ENCODE results near the gene WDFY2. TPM values are rescaled to one million over a fixed set of nuclear protein-coding genes. Genes with fewer than 3 reads are reported as not detected.

WDFY2 gene
- total and polyA plus RNA-seq, 12 donors, result 2.4 to 7.5 (median 5.5) TPM

DNA sequence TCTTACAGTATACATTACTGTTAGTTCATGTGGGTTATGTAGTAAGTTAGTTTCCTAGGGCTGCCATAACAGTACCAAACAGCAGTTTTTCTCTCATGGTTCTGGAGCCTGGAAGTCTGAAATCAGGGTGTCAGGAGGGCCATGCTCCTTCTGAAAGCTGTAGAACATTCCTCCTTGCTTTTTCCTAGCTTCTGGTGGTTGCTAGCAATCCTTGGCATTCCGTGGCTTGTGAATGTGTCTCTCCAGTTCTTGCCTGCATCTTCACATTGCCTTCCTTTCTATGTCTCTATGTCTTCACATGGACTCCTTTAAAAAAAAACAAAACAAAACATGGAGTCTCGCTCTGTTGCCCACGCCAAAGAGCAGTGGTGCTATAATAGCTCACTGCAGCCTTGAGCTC, 95.4 kb downstream of the WDFY2 start:
- TF ChIP-seq, protein P1, sequence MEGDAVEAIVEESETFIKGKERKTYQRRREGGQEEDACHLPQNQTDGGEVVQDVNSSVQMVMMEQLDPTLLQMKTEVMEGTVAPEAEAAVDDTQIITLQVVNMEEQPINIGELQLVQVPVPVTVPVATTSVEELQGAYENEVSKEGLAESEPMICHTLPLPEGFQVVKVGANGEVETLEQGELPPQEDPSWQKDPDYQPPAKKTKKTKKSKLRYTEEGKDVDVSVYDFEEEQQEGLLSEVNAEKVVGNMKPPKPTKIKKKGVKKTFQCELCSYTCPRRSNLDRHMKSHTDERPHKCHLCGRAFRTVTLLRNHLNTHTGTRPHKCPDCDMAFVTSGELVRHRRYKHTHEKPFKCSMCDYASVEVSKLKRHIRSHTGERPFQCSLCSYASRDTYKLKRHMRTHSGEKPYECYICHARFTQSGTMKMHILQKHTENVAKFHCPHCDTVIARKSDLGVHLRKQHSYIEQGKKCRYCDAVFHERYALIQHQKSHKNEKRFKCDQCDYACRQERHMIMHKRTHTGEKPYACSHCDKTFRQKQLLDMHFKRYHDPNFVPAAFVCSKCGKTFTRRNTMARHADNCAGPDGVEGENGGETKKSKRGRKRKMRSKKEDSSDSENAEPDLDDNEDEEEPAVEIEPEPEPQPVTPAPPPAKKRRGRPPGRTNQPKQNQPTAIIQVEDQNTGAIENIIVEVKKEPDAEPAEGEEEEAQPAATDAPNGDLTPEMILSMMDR (IDR thresholded peaks at IDR 0.05), result no peak
- no peak overlapping the region for H3K4me3 ChIP-seq
- ATAC-seq, result no peak
- intact Hi-C loops (cut with DNase I), result no loop called here
- DNase-seq, result no peak
- H3K4me1 ChIP-seq, result peaks cover 0 to 3% (median 0%) of the 10 kb centered on the region in 9 donors
- no peaks in the 10 kb centered on the region for H3K9me3 ChIP-seq
- no peak overlapping the region for H3K27ac ChIP-seq
- 97 to 100% methylated on average over 3 of the region's 3 CpGs for WGBS, 2 donors
- H3K27me3 ChIP-seq, result no peaks in the 10 kb centered on the region
- peaks cover 0 to 12% (median 0%) of the 10 kb centered on the region in 9 donors for H3K36me3 ChIP-seq

DNA sequence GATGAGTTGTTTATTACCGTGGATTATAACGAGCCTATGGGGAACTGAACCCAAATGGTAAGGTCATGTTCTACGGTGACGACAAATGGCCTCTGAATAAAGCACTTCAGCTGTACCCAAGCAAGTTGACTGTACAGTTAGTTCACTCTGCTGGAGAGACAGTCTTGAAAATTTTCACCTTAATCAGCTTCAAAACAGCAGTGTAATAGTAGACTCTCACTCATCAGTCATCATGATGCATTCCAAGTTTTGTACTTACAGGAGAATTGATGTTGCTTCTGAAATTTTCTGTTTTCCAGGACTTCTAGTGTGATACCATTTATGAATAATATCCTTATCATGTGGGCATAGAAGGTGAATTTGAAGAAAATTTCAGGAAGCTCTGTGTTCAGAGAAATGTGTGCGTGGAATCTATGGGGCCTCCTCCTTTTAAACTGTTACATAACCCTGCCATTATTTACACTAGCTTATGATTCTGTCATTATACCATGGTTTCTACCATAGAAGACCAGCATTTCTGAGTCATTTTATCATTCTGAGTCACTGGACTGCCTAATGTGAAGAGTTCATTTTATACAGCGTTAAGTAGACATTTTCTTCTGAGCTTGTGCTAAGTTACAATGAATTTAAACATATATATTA, 96.9 kb downstream of the WDFY2 start:
- ATAC-seq (no peak), DNase-seq (no peak)
- Histone ChIP-seq H3K27ac (no peak overlapping the region), H3K36me3 (peaks cover 0 to 8% (median 0%) of the 10 kb centered on the region in 9 donors), H3K27me3 (no peaks in the 10 kb centered on the region), H3K9me3 (no peaks in the 10 kb centered on the region), H3K4me3 (no peak overlapping the region), H3K4me1 (no peaks in the 10 kb centered on the region)
- 90% methylated on average over 6 of the region's 6 CpGs for WGBS, 2 donors
- intact Hi-C loops (cut with DNase I), result no loop called here
- TF ChIP-seq, protein P1 (IDR thresholded peaks at IDR 0.05), result no peak

DNA sequence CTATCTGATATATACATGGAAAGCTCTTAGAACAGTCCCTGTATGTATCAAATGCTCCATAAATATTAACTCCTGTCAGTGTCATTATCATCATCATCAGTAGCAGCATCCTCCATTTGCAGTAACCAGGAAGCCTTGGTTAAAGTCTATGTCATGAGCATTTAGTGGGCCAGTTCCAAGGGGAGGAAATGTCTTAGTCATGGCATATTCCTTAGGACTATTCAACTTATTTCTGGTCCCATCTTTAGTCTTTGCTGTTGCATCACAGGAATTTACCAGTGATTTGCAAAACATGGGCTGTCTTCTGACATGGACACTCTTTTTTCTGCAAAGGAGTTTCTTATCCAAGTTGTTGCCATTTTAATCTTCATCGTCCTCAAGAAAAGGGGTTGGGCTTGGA, 98.4 kb downstream of the WDFY2 start:
- no peak overlapping the region for H3K27ac ChIP-seq
- H3K4me3 ChIP-seq, result no peak overlapping the region
- ATAC-seq (no peak), DNase-seq (no peak)
- peaks cover 0 to 6% (median 0%) of the 10 kb centered on the region in 9 donors for H3K36me3 ChIP-seq
- no peaks in the 10 kb centered on the region for H3K4me1 ChIP-seq
- WGBS, 2 donors, result 94 to 100% methylated on average over 1 of the region's 1 CpG
- intact Hi-C loops (cut with DNase I), result no loop called here
- no peaks in the 10 kb centered on the region for H3K9me3 ChIP-seq
- TF ChIP-seq, protein P1 (IDR thresholded peaks at IDR 0.05), result no peak
- H3K27me3 ChIP-seq, result no peaks in the 10 kb centered on the region

DNA sequence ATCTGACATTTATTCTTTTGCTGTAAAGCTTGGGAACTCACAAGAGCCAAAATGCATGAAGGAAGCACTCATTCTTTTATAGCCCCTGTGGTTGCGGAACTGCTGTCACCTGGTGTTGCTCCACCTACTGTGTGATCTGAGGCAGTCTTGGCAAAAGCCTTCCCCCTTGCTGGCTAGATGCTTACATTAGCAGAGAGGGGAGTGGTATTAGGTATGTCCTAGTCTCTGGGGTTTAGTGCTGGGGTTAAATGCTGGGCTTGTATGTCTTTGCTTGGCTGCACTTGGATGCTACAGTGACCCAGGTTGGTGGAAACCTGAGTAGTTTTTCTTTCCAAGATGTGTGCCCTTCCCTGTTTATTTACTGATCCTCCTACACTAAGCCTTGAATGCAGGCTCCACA, 99.3 kb downstream of the WDFY2 start:
- H3K27ac ChIP-seq, result no peak overlapping the region
- H3K4me1 ChIP-seq, result peaks cover 0 to 9% (median 0%) of the 10 kb centered on the region in 9 donors
- ATAC-seq (no peak), DNase-seq (no peak)
- TF ChIP-seq, protein P1 (IDR thresholded peaks at IDR 0.05), result no peak
- 98 to 100% methylated on average over 1 of the region's 1 CpG for WGBS, 2 donors
- H3K4me3 ChIP-seq, result no peak overlapping the region
- H3K27me3 ChIP-seq, result no peaks in the 10 kb centered on the region
- intact Hi-C loops (cut with DNase I), result no loop called here
- peaks cover 0 to 6% (median 0%) of the 10 kb centered on the region in 9 donors for H3K36me3 ChIP-seq
- H3K9me3 ChIP-seq, result no peaks in the 10 kb centered on the region
